PC-3 (cell line): ENCODE data around the gene ASTN2. TPM values are rescaled to one million over a fixed set of nuclear protein-coding genes. Genes with fewer than 3 reads are reported as not detected.
A peak's percentile ranks its signal among the peaks of the same experiment; 100 is the strongest.

ENCODE experiments used
- ATAC-seq: fragments of 200-7000 bp; cut with Tn5 transposase; 2 replicates; pipeline ENCODE4 v1.9.1; 2020; ENCODE audit warnings: mild to moderate bottlenecking, moderate library complexity
- BruUV-seq: library from RNA; stranded (reverse); fragments of 400-500 nt; replicated peaks from 2 replicates; lab custom pipeline; 2021; lab: Mats Ljungman, UMichigan
- CTCF ChIA-PET: fragments of 300-600 bp; sonication (Branson Sonifier 250); formaldehyde crosslinking; loops from one replicate; lab custom pipeline; 2022; ENCODE audit warnings: antibody characterized with exemption; lab: Charles Lee
- POLR2A ChIA-PET: fragments of 300-600 bp; sonication (Branson Sonifier 250); formaldehyde crosslinking; loops from one replicate; lab custom pipeline; 2022; ENCODE audit warnings: antibody characterized with exemption; ENCODE audit not compliant: unreplicated experiment; lab: Charles Lee
- DNase-seq: peaks from one replicate; pipeline ENCODE4 v3.0.0-alpha.2; 2015
- H2AFZ ChIP-seq: fragments of 300-600 bp; sonication (generic); 2 replicates; pipeline ENCODE4 v1.6.0; 2016; ENCODE audit warnings: antibody characterized with exemption, low read length
- H3F3A ChIP-seq: fragments of 300-600 bp; sonication (generic); one replicate; pipeline ENCODE4 v1.6.0; 2017; ENCODE audit warnings: antibody characterized with exemption, low read length, control low read depth, mild to moderate bottlenecking; ENCODE audit not compliant: unreplicated experiment
- H3K27ac ChIP-seq: fragments of 300-600 bp; sonication (generic); 2 replicates; pipeline ENCODE4 v1.5.1; 2016; ENCODE audit warnings: mild to moderate bottlenecking, low read length
- H3K27me3 ChIP-seq: fragments of 300-600 bp; sonication (generic); 2 replicates; pipeline ENCODE4 v1.6.1; 2016; ENCODE audit warnings: low read length, mixed read lengths
- H3K36me3 ChIP-seq: fragments of 300-600 bp; sonication (generic); 2 replicates; pipeline ENCODE4 v1.6.1; 2016; ENCODE audit warnings: low read depth, mixed run types, low read length, mixed read lengths
- H3K4me1 ChIP-seq: fragments of 300-600 bp; sonication (generic); 2 replicates; pipeline ENCODE4 v1.5.1; 2016; ENCODE audit warnings: low read length; ENCODE audit not compliant: insufficient read depth
- H3K4me2 ChIP-seq: fragments of 300-600 bp; sonication (generic); 2 replicates; pipeline ENCODE4 v1.6.0; 2016; ENCODE audit warnings: low read length
- H3K4me3 ChIP-seq: fragments of 300-600 bp; sonication (generic); 2 replicates; pipeline ENCODE4 v1.5.1; 2016; ENCODE audit warnings: mild to moderate bottlenecking, low read length, mixed read lengths
- H3K79me2 ChIP-seq: fragments of 300-600 bp; sonication (generic); 2 replicates; pipeline ENCODE4 v1.6.1; 2017; ENCODE audit warnings: low read length, mixed read lengths
- H3K9ac ChIP-seq: fragments of 300-600 bp; sonication (generic); 2 replicates; pipeline ENCODE4 v1.6.0; 2016; ENCODE audit warnings: mild to moderate bottlenecking, low read length
- H3K9me2 ChIP-seq: fragments of 300-600 bp; sonication (generic); replicated peaks from 2 replicates; pipeline ENCODE4 v1.6.1; 2016; ENCODE audit warnings: mixed run types, low read length, mixed read lengths
- H3K9me3 ChIP-seq: fragments of 300-600 bp; sonication (generic); 2 replicates; pipeline ENCODE4 v1.6.1; 2016; ENCODE audit warnings: low read length, mixed read lengths
- H4K20me1 ChIP-seq: fragments of 300-600 bp; sonication (generic); 2 replicates; pipeline ENCODE4 v1.6.1; 2016; ENCODE audit warnings: low read length, mixed read lengths
- CTCF ChIP-seq: fragments of 300-600 bp; sonication (generic); conservative IDR thresholded peaks from 2 replicates; pipeline ENCODE4 v1.5.1; 2017; ENCODE audit warnings: antibody characterized with exemption, low read depth, mild to moderate bottlenecking, low read length
- EZH2 ChIP-seq: fragments of 300-600 bp; sonication (generic); IDR thresholded peaks from one replicate; pipeline ENCODE4 v1.6.1; 2017; ENCODE audit warnings: antibody characterized with exemption, mild to moderate bottlenecking, low read length; ENCODE audit not compliant: unreplicated experiment
- EZH2phosphoT487 ChIP-seq: fragments of 300-600 bp; sonication (generic); IDR thresholded peaks from 2 replicates; pipeline ENCODE4 v1.6.1; 2018; ENCODE audit warnings: mild to moderate bottlenecking, antibody characterized with exemption, low read length, borderline replicate concordance
- intact Hi-C: fragments of 100-400 bp; cut with micrococcal nuclease; formaldehyde crosslinking; loops from 2 replicates; pipeline ENCODE4 v1.9.0; 2023
- total RNA-seq: library from RNA; depleted of rRNA; stranded (reverse); fragments of >200 nt; gene quantifications from 2 replicates; pipeline ENCODE4 v1.2.3, GENCODE V29; 2014

Gene ASTN2
- total RNA-seq, 1 experiment from 2014 or later = 3.5 TPM

DNA sequence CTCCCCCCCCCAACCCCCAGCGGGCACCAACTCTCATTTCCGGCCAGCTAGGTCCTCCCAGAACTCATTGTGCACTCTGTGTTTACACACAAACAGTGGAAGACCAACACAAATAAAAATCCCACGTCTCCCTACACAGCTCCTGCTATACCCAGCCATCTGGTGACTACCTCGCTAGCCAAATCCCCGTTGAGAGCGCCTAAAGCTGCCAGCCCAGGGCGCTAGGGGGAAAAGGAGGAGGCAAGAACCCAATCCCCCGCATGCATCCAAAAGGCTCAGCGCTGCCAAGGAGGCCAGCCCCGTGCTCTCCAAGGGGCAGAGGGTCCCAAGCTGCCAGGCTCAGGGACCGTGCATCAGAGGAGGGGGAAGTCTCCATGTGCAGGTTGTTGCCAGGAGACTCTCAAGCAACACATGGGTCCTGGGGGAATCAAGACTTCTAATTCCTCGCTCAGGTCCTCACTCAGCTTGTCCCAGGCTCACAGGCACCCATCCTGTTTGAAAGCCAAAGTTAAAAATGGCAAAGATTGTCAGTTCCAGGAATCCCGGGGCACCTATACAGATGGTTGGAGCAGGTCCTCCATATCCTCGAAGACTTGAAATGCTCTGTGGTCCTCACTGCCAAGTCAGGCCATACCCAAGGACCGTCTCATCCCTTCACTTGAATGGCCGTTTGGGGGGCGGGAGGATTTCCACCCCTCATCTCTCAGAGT is 2.7 kb downstream of the ASTN2 start:
- no peaks in the 10 kb centered on the region for H3K4me1 ChIP-seq
- no peak overlapping the region for H2AFZ ChIP-seq
- H4K20me1 ChIP-seq = no peaks in the 10 kb centered on the region
- no peak for DNase-seq
- peaks cover 37% of the 10 kb centered on the region for H3K27me3 ChIP-seq
- no peak for TF ChIP-seq EZH2
- no peak for TF ChIP-seq EZH2phosphoT487
- TF ChIP-seq CTCF = no peak
- no peak overlapping the region for H3K9ac ChIP-seq
- H3F3A ChIP-seq = no peaks in the 10 kb centered on the region
- H3K4me2 ChIP-seq = no peak overlapping the region
- no peaks in the 10 kb centered on the region for H3K9me3 ChIP-seq
- no peaks in the 10 kb centered on the region for H3K9me2 ChIP-seq
- no peak overlapping the region for H3K4me3 ChIP-seq
- BruUV-seq = no TSS peak
- no peaks in the 10 kb centered on the region for H3K79me2 ChIP-seq
- ATAC-seq = no peak
- intact Hi-C loops = no loop called here
- H3K36me3 ChIP-seq = no peaks in the 10 kb centered on the region
- H3K27ac ChIP-seq = no peak overlapping the region
- POLR2A ChIA-PET = no interaction called here
- CTCF ChIA-PET = interaction anchor here (0.7 kb wide), 1 partner anchor 505 kb away, joined by 3 read pairs; no protein-coding TSS in a partner anchor

GRCh38 chr9:117411547-117411946 is 3.3 kb downstream of the ASTN2 start:
- ATAC-seq = no peak
- Histone ChIP-seq H3K27me3 (peaks cover 37% of the 10 kb centered on the region), H3K79me2 (no peaks in the 10 kb centered on the region), H3K9me3 (no peaks in the 10 kb centered on the region), H3K4me2 (no peak overlapping the region), H4K20me1 (no peaks in the 10 kb centered on the region), H3K9me2 (no peaks in the 10 kb centered on the region), H3K9ac (no peak overlapping the region), H3K4me3 (no peak overlapping the region), H2AFZ (no peak overlapping the region), H3K36me3 (no peaks in the 10 kb centered on the region), H3K27ac (no peak overlapping the region), H3F3A (no peaks in the 10 kb centered on the region), H3K4me1 (no peaks in the 10 kb centered on the region)
- peak; percentile 32 for DNase-seq
- ChIA-PET CTCF (interaction anchor here (0.7 kb wide), 1 partner anchor 506 kb away, joined by 3 read pairs; no protein-coding TSS in a partner anchor), POLR2A (no interaction called here)
- BruUV-seq = no TSS peak
- intact Hi-C loops = no loop called here
- peak; percentile 46 for TF ChIP-seq CTCF
- no peak for TF ChIP-seq EZH2phosphoT487

- TF ChIP-seq CTCF (no peak), EZH2phosphoT487 (no peak), EZH2 (no peak)
- H3K4me1 ChIP-seq = no peaks in the 10 kb centered on the region
- no peaks in the 10 kb centered on the region for H3K9me3 ChIP-seq
- POLR2A ChIA-PET = no interaction called here
- CTCF ChIA-PET = no interaction called here
- no peak overlapping the region for H3K27ac ChIP-seq
- no TSS peak for BruUV-seq
- no peaks in the 10 kb centered on the region for H3K9me2 ChIP-seq
- H4K20me1 ChIP-seq = no peaks in the 10 kb centered on the region
- no peak overlapping the region for H3K4me2 ChIP-seq
- H3K36me3 ChIP-seq = no peaks in the 10 kb centered on the region
- H3K79me2 ChIP-seq = no peaks in the 10 kb centered on the region
- H2AFZ ChIP-seq = no peak overlapping the region
- peaks cover 23% of the 10 kb centered on the region for H3K27me3 ChIP-seq
- intact Hi-C loops = no loop called here
- H3K4me3 ChIP-seq = no peak overlapping the region
- H3F3A ChIP-seq = no peaks in the 10 kb centered on the region
- no peak for ATAC-seq
- no peak for DNase-seq
- H3K9ac ChIP-seq = no peak overlapping the region
Measured at GRCh38 chr9:117409321-117409720, 5.5 kb downstream of the ASTN2 start.
